Measurements from ENCODE around the gene UQCR10.
A peak's percentile ranks its signal among the peaks of the same experiment; 100 is the strongest.
"Not testable (repeated sequence)": the region's sequence is repeated elsewhere in the genome, so short reads cannot be mapped to it uniquely, and the experiment has no call there.

The UQCR10 gene

DNA sequence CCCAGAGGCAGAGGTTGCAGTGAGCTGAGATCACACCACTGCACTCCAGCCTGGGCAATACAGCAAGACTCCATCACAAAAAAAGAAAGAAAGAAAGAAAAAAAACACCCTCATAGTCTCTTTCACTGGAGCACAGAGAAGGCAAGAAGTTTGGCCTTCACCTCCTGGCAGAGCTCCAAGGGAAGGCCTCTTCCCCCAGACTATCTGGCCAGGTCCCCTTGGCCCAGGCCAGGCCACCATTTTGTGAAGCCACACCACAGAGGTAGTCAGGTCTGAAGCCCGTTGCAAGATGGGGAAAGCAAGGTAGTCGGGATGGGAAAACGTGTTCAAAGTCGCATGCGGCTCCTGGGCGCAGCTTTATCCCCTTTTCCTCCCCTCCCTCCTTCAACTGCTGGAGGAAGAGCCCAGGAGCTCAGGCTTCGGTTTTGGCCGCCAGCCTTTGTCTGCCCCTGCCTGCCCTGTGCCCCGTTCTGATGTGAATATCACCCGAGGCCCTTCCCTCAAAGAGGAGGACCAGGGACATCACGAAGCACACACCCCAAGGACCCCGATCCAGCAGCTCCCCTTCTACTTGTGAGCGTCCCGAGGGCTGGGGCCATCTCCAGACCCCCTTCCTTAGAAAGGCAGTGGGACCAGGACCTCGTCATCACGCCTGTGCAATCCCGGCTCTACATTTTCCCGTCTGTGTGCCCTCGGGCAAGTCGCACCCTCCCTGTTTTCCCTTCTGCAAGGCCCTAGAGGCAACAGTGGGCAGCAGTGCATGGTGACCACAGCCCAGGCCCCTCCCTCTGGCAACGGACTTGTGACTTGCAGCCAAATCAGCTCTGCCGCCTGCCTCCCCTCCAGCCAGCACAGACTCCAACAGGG lies 29.7 kb upstream of the UQCR10 start:
- no peak for DNase-seq

DNA sequence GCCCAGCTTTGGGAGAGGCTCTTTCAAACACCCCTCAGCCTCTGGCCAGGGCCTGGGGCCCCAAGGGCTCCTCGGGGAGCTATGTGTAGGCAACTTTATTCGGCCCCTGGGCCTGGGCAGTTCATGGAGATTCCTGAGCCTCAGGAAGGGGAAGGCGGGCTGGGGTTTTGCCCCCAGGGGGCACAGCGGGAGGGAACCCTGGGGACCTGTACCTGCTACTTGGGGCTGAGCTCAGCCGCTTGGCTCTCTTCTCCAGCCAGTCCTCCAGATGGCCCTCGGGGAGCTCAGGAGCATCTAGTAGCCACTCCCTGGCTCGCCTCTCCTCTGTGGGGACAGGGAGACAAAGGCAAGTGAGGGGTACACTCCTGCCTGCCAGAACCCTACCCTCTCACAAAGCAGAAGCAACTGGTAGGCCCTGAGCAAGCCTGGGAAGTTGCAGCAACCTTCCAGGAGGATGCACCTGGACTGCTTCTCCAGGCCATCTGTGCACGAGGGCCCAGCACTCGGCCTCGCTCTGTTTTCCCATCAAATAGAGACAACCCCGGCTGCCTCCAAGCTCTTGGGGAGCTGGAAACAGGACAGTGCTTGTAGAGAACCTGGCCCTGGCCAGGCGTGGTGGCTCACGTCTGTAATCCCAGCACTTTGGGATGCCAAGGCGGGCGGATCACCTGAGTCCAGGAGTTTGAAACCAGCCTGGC lies 28.9 kb upstream of the UQCR10 start:
- no peak for DNase-seq

DNA sequence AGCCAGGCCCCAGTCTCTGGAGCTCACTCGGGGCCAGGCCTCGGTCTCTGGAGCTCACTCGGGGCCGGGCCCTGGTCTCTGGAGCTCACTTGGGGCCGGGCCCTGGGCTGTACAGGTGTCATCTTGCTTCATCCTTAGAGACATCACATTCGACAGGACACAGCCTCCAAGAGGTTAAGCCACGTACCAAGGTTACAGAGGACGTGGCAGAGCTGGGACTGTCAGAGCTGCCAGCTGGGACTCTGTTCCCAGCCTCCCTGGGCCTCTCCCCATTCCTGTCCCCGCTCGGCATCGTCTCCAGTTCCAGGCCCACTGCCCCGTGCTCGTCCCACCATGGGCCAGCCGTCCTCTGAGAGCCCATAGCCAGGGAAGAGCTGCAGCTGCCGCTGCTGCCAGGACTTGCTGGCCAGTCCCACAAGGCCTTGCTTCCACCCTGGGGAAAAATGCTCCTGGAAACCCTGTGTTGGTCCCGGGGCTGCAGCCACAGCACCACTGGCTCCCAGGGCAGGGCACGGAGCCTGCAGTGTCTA lies 27.8 kb upstream of the UQCR10 start:
- DNase-seq = no peak

DNA sequence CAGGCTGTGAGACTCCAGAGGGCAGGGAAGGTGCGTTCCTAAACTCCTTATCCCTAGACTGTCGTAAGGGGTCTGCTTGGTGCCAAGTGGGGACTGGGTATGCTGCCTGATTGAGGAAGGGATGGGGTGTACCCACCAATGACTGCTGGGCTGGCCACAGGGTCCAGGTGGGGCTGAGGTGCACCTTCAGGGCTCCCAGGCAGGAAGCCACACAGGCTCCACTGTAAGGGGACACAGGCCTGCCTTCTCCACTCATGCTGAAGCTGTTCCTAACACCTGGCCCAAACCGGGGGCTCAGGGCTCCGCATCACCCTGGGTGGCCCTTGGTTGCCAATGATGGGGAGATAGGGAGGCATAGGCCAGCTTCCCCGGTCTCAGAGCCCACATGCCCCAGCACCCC lies 27.0 kb upstream of the UQCR10 start:
- DNase-seq = no peak

DNA sequence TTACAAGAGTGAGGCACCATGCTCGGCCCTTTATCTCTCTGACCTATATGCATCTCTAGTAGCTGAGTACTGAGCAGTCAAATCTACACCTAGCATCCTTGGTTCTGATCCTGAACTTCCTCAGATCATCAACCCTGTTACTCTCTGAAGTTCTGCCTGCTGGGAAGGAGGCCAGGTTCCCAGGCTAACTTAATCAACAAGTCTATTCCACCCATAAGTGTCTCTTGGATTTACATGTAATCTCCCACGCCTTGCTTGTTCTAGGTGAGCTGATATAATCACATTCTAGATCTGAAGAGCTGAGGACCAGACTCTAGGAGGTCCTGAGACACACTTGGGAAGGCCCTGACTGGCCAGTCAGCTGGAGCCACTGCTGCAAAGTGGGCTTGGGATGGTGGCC lies 25.2 kb upstream of the UQCR10 start:
- DNase-seq = no peak

DNA sequence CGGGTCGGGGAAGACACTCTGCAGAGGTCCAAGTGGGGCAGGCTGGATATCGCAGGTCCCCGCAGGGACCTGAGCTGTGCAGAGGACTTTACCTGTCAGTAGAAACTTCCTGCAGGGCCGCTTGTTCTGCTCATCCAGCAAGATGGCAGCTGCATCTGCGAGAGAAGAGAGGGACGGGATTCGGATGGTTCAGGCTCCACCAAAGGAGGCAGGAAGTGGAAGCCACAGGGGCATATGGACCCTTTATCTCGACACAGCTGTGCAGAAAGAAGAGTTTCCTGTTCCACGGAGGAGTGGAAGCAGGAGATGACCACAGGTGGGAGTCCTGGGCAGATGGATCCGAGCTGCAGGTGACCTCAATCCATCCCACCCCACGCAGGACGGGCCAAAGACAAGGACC lies 24.8 kb upstream of the UQCR10 start:
- no peak for DNase-seq

DNA sequence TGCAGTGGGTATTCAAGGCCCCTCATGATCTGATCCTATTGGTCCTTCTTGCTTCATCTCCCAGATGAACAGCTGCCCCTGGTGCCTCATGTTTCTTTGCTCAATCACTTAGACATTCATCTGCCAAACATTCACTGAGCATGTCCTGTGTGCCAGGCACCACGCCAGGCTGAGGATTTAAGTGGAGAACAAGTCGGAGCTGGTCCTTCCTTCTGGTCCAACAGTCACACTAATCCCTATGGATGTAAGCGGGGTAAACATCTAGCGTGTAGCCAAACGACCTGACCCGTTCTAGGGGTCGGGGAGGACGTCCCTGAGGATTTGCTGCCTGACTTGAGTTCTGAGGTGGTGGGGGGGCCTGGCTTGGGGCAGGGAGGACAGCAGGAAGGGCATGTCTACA lies 22.3 kb upstream of the UQCR10 start:
- DNase-seq = no peak

DNA sequence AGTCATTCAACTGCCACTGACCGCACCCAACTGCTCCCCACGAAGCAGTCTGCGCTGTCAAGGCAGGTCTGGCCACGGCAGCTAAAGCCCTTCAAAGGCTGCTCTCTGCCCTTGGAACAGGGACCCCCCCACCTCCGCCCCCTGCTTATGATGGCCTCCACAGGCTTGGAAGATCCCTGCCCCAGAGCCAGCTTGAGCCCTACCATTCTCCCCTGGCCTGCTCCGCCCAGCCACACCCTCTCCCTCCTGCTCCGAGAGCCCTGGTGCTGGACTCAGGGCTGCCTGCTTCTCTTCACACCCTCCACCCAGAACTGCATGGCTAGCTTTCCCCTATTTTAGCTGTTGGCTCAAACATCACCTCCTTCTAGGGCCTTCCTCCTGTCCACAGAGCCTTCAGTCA lies 19.3 kb upstream of the UQCR10 start:
- DNase-seq = no peak

DNA sequence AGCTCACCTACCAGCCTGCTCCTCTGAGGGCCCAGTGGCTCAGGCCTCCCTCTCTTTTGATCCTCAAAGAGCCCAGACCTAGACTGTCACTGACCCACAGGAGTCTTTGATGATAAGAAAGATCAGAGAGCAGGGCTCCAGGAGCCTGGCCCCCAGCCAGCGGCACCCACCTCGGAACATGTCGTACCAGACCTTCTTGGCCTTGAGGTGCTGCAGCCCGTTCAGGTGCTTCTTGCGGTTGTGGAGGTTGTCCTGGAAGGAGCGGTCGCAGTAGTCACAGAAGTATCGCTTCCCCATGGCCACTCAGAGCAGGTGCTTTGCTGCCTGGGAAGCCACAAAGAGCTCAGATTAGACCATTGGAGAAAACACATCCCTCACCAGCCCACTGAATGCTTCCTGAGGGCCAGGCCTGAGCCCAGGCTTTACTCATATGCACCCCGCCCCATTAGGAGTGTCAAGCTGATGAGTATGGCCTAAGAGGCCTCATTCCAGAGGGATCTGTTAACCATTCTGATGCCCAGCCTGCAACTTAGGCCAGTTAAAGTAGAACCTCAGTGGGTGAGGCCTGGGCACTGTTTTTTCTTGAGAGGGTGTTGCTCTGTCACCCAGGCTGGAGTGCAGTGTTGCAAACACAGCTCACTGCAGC lies 18.8 kb upstream of the UQCR10 start:
- DNase-seq = no peak

DNA sequence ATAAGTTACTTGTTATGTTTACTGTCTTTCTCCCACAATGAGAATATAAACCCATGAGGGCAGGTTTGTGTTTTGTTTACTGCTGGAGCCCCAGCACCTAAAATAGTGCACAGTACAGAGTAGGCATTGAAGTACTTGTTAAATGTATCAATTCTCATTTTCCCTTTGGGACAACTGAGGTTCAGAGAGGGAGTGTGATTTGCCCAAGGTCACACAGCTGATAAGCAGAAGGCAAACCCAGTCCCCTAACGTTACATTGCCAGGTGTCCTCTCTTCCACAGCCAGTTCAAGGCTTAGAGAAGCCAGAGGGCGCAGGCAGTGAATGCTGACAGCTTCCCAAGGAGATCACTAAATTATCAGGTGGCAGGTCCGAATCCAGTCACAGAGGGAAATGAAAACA lies 17.1 kb upstream of the UQCR10 start:
- no peak for DNase-seq

DNA sequence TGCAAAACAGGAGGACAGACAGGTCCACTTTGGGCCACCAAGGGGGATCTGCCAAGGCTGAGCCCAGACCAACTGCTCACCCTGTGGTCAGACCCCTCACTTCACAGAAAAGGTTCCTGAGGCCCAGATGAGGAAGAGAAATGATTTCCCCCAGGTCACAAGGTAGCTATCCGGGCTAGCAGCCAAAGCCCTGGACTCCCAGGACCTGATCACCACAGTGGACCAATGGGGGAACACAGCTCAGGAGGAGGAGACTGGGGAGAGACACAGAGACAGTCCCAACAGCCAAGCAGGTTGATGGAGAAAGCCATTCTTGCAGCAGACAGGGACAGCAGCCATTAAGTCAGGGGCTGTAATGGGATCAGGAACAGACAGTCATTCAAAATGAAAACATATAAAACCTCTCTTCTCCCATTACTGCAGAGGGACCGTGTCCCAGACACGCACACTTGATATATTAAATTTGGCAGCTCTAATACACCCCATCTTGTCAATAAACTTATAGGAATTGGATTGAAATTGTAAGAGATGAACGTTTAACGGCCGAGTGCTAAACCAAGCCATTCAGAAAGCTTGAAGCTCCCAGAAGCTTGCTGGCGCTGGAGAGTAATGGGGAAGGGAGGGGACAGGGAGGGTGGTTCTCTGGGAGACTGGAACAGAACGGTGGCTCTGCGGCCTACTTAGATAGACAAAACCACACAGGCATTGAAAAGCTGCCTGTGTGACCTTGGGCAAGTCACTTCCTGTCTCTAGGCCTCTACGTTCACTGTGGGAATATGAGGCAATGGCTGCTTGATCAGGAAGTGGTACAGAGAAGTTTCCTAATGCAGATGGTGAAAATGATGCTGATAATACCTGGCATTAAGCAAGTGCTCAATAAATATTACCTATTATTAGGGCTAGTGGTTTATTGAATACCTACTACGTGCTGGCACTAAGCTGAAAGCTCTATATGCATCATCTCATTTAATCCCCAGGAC lies 16.3 kb upstream of the UQCR10 start:
- peak; percentile 9 for DNase-seq

DNA sequence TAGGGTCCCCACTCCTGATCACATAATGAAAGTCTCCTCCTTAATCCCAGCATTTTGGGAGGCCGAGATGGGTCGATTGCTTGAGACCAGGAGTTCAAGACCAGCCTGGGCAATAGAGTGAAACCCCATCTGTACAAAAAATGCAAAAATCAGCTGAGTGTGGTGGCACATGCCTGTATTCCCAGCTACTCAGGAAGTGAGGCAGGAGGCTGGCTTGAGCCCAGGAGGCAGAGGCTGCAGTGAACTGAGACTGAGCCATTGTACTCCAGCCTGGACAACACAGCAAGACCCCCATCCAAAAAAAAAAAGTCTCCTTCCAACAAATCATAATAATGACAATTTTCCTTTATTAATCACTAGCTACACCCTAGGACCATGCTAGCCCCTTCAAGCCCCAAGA lies 15.5 kb upstream of the UQCR10 start:
- no peak for DNase-seq

DNA sequence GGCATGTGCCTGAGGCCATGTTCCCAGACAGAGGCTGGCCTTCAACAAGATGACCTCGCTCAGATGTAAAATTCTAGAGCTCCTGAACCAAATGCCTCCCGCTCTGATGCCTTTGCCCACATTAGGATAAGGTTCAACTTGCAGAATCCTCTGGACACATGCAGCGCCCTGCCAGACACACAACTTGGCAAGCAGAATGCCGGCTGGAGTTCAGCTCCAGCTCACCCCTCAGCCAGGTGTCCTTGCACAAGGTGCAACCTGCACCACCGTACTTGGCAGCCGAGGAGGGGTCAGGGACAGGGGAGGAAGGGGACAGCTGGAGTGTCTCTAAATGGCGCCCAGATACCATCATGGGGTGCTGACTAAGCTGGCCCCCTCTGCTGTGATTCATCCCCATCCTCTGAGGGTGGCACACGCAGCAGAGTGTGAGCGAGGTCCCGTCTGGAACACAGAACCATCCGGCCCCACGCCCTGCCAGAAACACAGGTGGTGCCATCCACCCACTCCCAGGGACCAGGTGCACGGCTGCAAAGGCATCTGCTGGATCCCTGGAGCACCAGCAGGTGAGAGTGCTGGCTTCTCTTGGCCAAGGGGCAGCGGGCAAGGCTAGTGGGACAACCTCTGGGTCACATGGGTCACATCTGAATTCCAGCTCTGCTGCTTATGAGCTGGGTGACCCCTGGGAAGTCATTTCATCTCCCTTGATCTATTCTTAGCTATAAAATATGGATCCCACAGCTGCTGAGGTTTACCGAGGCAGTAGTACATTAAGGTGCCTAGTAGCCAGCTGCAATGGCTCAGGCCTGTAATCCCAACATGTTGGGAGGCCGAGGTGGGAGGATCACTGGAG lies 13.1 kb upstream of the UQCR10 start:
- DNase-seq = no peak

DNA sequence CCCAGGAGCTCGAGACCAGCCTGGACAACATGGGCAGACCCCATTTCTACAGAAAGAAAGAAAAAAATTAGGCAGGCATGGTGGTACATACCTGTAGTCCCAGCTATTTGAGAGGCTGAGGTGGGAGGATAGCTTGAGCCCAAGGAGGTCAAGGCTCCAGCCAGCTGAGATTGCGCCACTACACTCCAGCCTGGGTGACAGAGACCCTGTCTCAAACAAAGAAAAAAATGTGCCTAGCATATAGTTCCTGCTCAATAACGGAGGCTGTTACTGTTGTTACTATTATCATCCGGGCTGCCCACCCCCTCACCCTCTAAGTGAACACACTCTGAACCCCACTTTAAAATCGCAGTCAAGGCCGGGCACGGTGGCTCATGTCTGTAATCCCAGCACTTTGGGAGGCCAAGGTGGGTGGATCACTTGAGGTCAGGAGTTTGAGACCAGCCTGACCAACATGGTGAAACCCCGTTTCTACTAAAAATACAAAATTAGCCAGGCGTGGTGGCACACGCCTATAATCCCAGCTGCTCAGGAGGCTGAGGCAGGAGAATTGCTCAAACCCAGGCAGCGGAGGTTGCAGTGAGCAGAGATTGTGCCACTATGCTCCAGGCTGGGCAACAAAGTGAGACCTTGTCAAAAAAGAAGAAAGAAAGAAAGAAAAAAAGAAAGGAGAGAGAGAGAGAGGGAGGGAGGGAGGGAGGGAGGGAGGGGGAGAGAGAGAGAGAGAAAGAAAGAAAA lies 12.3 kb upstream of the UQCR10 start:
- not testable (repeated sequence) for DNase-seq

DNA sequence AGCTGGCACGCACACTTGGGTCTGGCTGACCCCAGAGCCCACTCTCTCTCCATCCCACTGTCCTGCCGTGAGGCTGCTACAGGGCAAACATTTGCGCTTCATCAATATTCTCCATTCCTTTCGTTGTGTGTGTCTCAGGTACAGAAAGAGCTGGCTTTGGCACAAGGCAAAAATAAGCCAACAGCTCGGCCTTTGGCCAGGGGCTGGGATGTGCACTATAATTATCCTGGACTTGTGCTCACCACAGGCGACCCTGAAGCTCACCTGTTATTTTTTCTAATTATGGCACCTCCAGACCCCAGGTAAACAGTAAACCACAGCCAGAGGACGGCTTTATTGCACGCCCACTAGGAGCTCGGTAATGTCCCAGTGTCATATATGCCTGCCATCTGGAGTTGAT lies 11.3 kb upstream of the UQCR10 start:
- no peak for DNase-seq

DNA sequence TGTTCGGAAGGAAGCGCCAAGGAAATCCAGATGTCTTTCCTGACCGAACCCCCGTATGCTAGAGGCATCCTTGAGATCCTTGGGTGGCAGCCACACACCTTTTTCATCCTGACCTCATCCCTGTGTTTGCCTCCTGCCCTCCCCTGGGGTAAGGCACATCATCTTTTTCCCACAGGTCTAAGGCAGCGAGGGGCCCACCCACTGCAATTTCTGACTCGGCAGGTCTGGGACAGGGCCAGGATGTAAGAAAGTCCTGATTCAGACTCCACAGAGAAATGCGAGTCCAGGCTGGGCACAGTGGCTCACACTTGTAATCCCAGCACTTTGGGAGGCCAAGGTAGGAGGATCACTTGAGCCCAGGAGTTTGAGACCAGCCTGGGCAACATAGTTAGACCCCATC lies 10.8 kb upstream of the UQCR10 start:
- no peak for DNase-seq

DNA sequence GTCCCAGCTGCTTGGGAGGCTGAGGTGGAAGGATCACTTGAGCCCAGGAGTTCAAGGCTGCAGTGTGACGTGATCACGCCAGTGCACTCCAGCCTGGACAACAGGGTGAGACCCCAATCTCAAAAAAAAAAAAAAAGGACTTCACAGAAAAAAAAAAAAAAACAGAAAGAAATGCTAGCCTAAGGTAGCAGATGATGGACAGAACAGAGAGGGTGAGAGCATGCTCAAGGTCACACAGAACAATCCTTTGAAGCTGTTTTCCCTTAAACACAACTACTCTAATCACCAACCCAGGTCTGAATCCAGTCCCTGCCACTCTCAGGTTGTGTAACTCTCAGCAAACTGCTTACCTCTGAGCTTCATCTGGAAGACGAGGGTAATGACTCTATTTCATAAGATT lies 10.1 kb upstream of the UQCR10 start:
- DNase-seq = no peak

DNA sequence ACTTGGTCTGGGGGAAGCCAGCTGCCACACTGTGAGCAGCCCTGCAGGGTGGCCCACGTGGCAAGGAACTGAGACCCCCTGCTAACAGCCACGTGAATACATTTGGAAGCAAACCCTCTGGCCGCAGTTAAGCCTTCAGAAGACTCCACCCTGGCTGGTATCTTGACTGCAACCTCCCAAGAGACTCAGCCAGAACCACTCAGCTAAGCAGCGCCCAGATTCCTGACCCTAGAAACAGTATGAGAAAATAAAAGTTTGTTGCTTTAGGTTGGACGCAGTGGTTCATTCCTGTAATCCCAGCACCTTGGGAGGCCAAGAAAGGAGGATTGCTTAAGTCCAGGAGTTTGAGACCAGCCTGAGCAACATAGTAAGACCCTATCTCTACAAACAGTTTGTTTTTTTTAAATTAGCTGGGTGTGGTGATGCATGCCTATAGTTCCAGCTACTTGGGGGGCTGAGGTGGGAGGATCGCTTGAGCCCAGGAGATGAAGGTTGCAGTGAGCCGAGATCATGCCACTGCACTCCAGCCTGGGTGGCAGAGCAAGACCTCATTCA lies 9.0 kb upstream of the UQCR10 start:
- no peak for DNase-seq

DNA sequence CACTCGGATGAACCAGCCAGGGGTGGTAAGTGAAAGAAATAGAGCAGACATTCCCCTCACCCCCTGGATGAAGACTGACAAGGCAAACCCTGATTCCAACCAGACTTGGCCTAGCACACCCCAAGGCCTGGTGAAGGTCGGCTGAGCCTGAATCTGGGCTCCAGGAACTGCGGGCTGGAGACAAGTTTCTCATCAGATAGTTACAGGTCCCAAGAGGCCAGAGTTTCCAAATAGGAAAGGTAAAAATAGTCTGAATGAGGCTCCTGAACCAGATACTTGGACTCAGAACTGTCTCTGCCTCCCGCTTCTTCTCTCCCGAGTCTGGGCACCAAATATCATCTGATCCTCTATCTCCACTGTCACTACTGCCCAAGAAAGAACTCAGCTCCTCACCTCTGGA lies 8.2 kb upstream of the UQCR10 start:
- DNase-seq = no peak

DNA sequence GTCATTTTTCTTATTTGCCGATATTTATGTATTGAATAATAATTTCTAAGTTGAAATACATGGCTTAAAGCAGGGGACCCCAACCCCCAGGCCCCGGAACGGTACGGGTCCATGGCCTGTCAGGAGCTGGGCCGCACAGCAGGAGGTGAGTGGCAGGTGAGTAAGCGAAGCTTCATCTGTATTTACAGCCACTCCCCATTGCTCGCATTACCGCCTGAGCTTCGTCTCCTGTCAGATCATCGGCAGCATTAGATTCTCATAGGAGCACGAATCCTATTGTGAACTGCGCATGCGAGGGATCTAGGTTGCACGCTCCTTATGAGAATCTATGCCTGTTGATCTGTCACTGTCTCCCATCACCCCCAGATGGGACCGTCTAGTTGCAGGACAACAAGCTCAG lies 4.9 kb upstream of the UQCR10 start:
- DNase-seq = no peak

All from stimulated activated CD4-positive, alpha-beta T cell treated with anti-CD3 and anti-CD28 coated beads, Interleukin-4, amount 100 ng/mL, for 24 hours (primary cell).